NCI-H1105 treated with DMSO at 0.1 percent for 48 hours (cell line): ENCODE data around the gene LMNTD1.

Source experiments
- DNase-seq: peaks from one replicate; lab custom pipeline; 2025; lab: John Stamatoyannopoulos, UW

LMNTD1 gene

DNA sequence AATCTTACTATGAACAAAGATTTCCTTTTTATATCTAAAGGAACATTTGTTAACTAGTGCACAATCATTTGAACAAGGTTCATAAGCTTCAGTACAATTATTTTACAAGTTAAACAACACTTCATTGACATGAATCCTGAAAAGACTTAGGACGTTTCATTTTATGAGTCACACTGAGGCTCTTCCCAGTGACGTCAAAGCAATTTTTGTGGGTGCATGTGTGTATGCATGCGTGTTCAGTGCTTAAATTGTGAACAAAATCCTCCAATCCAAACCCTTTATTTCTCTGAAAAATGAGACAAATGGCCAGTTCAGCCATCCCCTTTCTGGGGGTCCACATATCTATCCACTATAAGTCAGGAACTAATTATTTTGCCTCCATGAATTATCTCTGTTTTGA is 2.9 kb downstream of the LMNTD1 start:
- no peak for DNase-seq

DNA sequence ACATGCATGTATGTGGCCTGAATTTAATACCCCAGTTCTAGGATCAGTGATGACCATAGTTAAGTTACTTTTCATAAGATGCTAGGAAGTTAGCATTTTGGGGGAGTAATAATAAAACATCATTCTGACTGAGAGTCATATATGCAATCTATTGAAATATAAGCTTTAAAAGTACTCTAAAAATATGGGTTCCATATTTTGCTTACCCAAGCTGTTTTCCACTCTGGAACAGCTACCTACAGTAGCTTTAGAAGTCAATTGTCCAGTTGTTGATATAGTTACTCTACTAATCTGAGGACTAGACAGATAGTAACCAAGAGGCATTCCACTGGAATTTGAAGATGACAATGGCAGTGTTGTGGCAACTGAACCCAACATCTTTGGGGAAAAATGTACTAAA is 4.0 kb downstream of the LMNTD1 start:
- no peak for DNase-seq

DNA sequence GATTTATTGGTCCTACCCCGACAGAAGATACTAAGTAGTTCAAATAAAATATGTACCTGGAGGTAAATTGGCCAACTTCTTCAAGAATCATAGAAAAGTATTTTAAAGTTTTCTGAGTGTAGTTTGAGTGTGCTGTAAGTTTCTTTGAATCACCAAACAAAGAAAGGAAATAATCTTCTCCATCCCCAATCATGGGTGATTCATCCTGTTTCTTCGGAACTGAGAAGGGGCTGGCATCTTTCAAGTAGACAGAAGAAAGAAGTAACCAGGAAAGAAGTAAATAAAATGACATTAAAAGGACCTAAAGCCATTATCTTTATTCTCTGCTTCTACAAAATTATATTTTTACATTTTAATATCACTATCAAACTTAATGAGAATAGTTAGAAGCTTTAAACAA is 6.8 kb downstream of the LMNTD1 start:
- no peak for DNase-seq

DNA sequence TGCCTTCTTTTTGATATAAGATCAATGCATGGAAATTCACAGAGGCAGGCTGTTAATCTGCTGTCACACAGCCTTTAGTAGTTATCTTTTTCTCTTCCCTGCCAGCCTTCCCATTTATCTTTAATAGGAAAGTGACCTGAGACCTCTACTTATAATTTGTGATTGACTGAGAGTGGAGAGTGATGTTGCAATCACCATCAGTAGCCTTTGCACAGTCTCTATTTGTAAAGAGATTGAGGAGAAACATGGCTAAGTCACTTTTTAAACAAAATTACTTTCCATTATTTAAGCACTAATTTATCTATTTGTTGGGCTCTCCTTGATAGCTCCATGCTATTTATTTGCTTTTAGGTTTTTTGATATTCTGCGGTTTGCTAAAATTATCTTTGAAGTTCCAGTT is 19.9 kb downstream of the LMNTD1 start:
- DNase-seq: no peak

DNA sequence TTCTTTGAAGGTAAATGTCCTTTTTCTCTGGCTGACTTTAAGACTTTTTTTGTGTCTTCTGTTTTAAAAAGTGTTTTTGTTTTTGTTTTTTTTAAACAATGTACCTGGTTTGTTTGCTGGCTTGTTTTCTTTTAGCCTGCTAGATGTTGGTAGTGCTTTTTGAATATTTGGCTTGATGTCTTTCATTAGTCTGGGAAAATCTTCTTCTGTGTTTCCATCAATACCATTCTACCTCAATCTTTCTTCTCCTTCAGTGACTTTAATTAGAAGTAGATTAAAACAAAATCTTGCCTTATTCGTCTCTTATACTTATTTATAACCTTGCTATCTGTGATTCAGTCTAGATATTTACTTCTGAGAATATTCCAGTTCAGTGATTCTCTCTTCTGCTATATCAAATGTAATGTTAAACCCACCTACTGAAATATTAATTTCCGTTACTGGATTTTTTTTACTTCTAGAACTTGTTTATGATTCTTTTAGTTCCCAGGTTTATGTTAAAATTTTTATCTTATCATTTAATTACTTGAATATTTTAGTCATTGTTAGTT is 21.5 kb downstream of the LMNTD1 start:
- DNase-seq: no peak

DNA sequence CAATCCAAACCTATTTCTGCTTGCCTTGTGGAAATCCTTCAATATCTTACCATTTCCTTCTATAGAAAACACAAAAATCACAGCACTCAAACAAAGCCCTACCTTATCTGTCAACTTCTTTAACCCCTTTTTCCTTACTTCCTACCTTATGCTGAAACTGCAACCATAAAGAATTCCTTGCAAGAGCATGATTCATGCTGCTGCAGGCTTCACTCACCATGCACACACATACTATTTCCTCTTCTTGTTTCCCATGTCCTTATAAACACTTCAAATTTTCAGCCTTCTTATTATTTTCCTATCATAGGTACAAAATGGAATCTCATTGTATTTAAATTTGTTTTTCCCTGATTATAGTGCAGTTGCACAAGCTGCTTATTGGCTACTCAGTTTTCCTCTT is 23.3 kb downstream of the LMNTD1 start:
- no peak for DNase-seq

DNA sequence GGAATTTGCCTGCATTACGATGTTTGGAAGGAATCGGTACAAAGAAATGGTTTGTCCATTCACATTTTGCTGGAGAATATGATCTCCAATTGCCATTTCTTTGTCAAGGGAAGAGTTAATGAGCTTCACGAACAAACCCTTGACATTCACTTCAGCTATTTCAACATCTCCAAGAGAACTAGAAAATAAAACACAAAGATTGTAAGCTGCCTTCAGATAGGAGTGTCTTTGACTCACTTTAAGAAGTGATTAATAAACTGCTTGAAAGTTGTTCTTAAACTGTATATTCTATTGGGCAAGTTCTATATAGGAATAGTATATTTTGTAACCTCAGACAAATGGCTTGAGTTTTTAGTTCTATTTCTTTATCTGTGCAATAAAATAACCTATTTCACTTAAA is 26.3 kb downstream of the LMNTD1 start:
- DNase-seq: no peak

DNA sequence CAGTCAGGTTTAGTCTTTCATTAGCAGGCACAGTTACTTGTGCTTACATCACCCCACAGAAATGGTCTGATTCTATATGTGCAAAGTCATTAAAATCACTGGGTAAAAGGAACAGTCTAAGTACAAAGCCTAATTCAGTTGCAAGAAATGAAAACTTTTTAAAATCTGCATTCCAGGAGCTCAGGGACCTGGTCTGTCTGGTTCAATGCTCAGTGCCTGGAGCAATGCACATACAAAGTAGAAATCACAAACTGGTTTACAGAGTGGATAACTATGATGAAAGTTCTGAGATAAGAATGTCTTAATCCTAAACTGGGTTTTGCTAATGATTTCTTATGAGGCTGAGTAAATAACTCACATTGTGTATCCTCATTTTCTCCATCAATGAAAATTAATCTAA is 28.7 kb downstream of the LMNTD1 start:
- DNase-seq: no peak

DNA sequence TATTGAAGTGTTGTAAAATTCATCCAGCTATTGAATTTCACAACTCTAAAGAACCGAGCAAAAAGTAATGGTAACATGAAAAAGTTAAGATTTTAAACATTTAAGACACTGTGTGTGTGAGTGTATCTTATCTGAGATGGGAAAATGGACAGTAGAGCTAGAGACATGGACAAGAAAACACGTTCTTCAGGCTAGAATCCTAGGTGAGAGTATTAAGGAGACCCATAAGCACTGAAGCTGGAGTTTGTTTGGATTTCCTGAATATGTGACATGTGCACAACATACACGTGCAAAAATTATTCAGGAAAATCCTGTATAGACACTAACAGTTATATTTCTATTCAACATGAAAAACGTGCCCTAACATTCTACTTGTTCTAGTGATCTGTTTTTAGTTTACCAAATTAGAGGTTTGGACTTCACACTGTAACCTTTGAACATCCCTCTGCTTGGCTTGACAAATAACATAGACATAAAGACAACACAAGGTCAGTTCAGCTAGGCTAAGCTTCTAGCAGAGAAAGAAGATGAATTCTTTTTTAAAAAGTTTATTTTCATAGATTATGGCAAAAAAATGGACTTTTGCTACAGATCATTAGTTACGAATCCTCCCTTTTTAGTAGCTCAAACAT is 31.3 kb downstream of the LMNTD1 start:
- DNase-seq: no peak

DNA sequence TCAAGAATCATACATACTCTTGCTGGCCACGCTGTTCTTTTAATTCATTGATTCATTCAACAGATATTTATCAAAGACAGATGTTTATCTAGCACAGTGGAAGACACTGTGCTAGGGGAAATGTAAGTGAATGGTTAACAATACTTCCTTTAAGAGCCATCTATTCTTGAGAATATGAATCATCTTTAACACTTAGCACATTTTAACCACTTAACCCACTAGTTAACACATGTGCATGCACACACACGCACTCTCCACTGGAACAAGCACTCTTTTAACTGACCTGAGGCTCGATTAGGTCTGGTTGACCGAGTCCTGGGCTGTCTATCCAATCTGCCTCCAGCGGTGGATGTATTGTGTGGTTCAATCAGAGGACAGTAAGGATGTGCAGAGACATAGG is 34.6 kb downstream of the LMNTD1 start:
- DNase-seq: no peak

DNA sequence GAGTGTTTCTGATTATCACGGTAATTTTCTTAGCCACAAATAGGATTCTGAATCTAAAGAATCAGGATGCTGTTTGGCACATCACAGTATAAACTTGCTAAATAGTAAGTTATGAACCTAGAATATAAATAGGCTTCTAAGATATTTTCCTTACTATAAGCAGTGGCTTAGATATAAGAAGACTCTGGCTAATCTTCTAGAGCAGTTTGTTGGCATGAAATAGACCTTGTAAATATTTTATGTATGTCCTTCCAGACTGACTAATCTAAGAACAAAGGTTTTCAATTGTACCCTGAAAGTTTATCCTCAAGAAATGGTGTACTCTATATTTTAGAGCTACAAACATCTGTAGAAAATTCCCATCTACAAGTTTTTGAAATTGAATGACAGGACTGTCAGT is 48.3 kb downstream of the LMNTD1 start:
- no peak for DNase-seq

DNA sequence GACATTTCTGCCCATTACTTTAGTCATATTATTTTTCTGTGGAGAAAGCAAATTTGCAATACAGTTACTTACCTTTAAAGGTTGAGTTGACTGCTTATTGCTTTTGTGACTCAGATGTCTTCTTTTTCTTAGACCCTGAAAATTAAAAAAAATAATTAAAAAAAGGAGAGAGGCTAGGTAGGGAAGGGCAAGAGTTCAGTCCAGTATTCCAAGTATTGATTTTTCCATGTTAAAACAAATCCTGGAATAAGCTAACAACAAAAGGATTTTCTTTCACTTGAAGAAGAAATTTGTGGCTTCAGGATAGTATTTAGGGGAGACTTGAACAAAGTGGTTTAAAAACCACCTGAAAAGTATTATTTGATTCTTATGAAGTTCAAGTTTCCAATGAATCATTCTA is 49.4 kb downstream of the LMNTD1 start:
- no peak for DNase-seq

DNA sequence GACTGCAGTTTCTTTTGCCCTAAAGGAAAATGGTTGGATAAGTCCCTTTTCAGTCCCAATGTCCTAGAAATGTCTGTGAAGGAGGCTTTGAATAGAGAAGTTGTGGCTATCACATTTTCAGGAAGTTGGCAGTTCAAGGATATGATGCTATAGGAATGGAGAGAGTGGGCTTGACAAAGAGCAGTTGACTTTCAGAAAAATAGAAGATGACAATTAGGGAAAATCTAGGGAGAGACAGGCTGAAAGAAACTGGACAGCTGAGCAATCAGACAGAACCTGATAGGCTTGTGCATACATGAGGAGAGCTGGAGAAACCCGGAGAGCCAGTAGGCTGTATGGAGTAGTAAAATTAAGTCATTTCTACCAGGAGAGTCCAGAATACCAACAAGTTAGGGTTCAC is 50.5 kb downstream of the LMNTD1 start:
- DNase-seq: no peak

DNA sequence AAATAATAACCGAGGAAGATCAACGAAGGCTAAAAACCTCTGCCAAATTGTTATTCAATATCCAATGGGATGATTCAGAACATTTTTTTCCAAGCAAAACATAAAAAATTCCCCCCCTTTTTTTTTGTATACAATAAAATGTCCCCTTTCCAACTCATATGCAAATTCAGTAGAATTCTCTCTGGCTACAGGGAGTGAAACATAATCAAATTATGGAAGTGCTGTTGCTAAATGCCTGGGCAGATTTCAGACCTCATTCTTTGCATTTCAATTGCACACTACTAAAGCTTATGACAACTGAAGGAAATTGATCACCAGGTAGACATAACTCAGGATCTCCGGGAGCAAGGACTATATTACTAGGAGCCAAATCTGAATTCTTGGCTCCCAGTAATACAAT is 51.0 kb downstream of the LMNTD1 start:
- DNase-seq: no peak

DNA sequence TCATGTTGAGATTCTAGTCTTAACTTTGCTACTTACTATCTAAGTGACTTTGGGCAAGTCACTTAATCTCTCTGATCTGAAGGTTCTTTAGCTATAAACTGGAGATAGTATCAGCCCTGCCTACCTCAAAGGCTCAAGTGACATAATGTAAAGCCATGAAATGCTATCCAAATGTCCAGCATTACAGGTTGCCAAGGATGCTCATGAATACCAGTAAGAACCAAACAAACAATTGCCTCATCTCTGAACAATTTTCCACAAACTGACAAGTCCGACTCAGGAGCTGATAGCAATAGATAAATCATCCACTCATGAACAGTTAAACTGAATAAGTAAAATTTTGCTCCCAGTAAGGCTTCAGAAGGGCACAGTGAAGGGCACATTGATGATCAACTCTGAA is 51.5 kb downstream of the LMNTD1 start:
- no peak for DNase-seq

DNA sequence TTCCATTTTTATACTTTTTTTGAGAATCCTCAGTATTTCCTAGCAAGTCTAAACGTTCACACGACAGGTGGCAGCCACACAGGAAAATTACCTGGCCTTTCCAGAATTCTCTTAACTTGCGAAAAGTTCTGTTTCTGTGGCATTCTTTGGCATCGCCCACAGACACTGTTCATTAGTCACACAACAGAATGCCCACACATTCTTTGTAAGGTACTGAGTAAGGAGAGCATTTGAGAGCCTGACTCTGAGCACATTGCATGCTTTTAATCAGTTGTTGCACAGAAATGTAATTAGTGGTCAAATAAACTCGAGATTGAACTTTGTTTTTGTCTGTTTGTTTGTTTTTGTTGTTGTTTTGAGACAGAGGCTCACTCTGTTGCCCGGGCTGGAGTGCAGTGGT is 52.4 kb downstream of the LMNTD1 start:
- DNase-seq: no peak

DNA sequence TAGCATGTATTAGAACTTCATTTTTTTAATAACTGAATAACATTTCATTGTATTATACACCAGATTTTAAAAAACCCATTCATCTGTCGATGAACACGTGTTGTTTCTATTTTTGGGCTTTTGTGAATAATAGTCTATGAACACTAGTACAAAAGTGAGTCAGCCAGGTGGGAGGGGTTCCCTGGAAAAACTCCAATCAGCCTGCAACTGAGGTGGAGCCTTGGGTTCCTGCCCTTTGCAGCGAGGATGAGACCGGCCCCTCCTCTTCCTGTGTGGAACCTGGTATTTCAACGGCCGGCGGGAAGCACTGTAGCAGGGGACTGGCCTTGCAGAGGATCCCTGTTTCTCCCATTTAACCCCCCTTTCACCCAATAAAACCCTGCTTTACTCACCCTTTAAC is 56.1 kb downstream of the LMNTD1 start:
- no peak for DNase-seq

DNA sequence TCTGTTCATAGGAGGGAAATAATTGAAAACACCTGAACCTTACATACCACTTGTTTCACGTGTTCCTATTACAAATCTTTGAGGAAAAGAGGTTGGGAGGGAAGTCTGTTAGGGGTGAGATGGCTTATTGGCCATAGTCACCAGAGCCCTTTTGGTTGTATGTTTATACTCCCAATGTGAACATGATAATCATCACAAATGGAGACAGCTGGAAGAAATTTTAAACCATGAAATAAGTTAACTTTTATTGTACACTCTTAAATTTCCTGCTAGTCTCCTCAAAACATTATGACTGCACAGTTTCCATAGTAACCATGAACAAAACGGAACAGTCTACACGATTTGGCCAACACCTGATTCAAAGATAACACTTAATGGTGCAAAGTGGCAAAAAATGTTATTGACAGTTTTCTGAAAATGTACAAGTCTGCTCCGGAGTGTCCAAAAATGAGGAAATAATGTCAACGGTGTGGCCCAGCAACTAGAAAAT is 56.9 kb downstream of the LMNTD1 start:
- no peak for DNase-seq

DNA sequence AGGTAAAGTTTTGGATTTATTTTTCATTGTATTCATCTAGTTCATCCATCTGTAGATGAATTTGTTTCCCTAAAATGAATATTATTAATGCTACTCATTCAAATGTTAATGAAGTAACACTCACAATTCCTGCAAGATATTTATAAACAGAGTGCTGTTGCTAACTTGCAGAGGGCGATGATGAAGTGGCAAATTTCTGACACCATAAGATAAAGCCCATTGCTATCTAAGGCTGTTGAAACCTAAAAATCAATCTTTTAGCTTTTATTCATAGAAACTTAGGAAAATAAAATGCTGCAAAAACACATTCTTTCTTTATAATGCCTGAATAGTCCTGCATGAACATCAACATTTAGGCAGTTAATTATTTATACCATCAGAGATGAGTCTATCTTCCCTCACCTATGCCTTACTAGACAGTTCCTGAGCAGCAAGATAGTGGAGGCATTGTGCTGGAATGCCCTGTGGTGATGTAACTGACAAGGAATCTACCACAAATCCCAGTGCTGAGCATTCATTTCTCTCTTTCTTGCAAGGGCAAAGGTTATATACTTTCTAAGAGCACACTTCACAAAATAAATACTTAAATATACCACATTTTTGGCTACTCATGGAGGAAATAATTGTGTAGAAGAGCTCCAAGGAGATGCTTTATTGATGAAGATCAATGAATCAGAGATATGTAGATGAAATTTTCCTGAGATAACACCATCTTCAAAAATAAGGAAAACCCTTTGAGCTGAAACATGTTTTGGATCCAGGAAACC is 57.6 kb downstream of the LMNTD1 start:
- DNase-seq: no peak

DNA sequence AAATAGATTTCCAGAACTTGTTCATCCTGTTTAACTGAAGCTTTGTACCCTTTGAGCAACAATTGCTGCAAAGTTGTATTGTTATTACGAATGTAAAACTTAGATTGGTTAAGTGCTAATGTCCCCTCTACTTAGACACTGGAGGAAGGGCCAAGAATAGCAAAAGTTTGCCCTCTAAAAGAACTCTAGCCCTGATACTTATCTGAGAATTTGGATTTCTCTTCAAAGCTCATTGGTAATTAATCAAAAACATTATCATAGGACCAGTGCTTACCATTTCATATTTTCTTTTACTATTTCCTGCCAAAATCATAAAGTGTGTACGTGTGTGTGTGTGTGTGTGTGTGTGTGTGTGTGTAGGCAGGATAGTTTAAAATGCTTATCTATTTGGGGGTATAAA is 58.2 kb downstream of the LMNTD1 start:
- no peak for DNase-seq

DNA sequence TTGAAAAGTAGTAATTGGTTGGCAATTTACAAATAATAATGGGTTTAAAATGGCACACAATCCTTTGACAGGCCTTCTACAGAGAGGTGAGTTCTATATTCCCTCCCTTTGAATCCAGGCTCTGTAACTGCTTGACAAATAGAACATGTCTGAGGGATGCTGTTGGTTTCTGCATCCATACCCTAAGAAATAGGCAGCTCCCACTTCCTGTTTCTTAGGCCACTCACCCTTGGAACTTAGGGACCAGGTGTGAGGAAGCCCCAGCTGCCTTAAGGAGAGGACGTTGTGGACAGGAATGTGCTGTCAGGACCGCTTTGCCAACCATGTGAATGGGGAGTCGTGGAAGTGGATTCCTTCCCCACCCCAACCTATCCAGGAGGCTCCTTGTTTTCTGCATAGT is 59.4 kb downstream of the LMNTD1 start:
- DNase-seq: no peak

DNA sequence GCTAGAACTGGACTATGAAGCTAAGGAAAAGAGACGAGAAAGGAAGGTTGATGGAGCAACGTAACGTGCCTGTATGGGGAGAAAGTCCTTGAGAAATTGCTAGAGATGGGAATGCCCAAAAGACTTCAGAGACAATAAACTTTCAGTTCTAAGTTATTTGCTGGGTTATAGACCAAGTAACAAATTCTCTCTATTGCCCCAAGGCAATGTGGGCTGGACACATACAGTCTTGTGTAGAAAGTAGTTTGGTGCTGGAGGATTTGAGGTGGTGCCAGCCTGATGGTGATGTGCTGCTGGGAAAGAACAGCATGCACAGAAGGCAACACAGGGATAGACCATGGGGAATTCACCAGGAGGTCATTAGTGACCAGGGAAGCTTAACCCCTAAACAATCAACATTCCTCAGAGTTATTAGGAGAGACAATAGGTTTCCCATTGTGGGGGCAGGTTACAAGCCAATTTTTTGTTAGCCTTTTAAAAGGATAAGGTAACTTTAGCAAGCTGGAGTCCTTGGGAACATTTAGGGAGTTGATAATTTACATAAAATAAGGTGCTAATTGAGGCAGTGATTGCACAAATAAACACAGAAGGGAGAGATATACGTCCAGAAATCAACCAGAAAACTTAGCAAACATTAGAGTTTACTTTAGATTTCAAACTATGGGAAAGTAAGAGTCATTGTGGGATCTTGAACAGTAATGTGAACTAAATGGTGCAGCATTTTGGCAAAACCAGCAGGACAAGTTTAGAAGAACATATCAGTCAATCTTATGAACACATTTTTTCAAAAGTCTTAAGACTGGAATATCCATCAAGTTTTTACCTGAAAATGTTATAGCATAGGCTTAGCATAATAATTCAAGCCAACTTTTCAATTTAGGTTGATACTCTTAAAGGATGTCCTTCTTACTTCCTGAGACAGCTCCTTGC is 61.4 kb downstream of the LMNTD1 start:
- DNase-seq: no peak
